H1 (cell line): ENCODE data around the gene BGN. TPM values are rescaled to one million over a fixed set of nuclear protein-coding genes. Genes with fewer than 3 reads are reported as not detected.

Experiments
- CTCF ChIA-PET: fragments of 300-600 bp; sonication (Branson Sonifier 250); formaldehyde crosslinking; loops from one replicate; lab custom pipeline; 2021; ENCODE audit not compliant: partially characterized antibody; lab: Charles Lee
- POLR2A ChIA-PET: fragments of 300-600 bp; sonication (Branson Sonifier 250); formaldehyde crosslinking; loops from one replicate; lab custom pipeline; 2021; ENCODE audit warnings: inconsistent platforms; ENCODE audit not compliant: partially characterized antibody; lab: Charles Lee
- DNase-seq, 2 experiments: peaks; one replicate each; pipeline versions ENCODE4 v3.0.0 to v3.0.0-alpha.2; 2010 to 2022; ENCODE audit warnings: low spot score in 2 of 2, low read depth in 1 of 2, mixed read lengths in 1 of 2
- FAIRE-seq: peaks from 2 replicates; lab custom pipeline; 2011; peaks lifted over from hg19 to GRCh38; lab: Jason Lieb, UNC
- H2AFZ ChIP-seq: 2 replicates; pipeline ENCODE4 v1.8.1; 2012; ENCODE audit warnings: low read length, inconsistent platforms
- H2AK5ac ChIP-seq: 2 replicates; pipeline ENCODE4 v1.6.1; 2013; ENCODE audit warnings: low read depth, low read length
- H2BK120ac ChIP-seq: replicated peaks from 2 replicates; pipeline ENCODE3; 2013; ENCODE audit warnings: low read depth, low read length, inconsistent platforms
- H2BK12ac ChIP-seq: 2 replicates; pipeline ENCODE4 v1.6.1; 2013; ENCODE audit warnings: low read depth, low read length
- H2BK15ac ChIP-seq: 2 replicates; pipeline ENCODE4 v1.6.1; 2013; ENCODE audit warnings: low read length
- H2BK20ac ChIP-seq: 2 replicates; pipeline ENCODE4 v1.6.1; 2013; ENCODE audit warnings: low read length
- H2BK5ac ChIP-seq: 2 replicates; pipeline ENCODE4 v1.6.1; 2013; ENCODE audit warnings: low read depth, low read length
- H3K14ac ChIP-seq: 2 replicates; pipeline ENCODE4 v1.6.1; 2013; ENCODE audit warnings: inconsistent platforms; ENCODE audit not compliant: insufficient read length
- H3K18ac ChIP-seq: 2 replicates; pipeline ENCODE4 v1.6.1; 2013; ENCODE audit warnings: low read length; ENCODE audit errors: extremely low read depth
- H3K23ac ChIP-seq: 2 replicates; pipeline ENCODE4 v1.6.1; 2013; ENCODE audit warnings: inconsistent platforms; ENCODE audit not compliant: insufficient read length
- H3K23me2 ChIP-seq: 2 replicates; pipeline ENCODE4 v1.6.1; 2013; ENCODE audit warnings: low read depth, low read length
- H3K27ac ChIP-seq: 2 replicates; pipeline ENCODE4 v1.6.1; 2011; ENCODE audit warnings: low read depth, low read length, inconsistent platforms
- H3K27me3 ChIP-seq, 4 experiments: replicated peaks in 1 of 4; 1 replicate in 1 of 4; 2 replicates in 3 of 4; pipeline versions ENCODE4 v1.6.1 to v1.8.1; 2011 to 2013; ENCODE audit warnings: low read length in 3 of 4, mild to moderate bottlenecking in 3 of 4, inconsistent platforms in 2 of 4, mixed read lengths in 2 of 4, moderate library complexity in 1 of 4; ENCODE audit not compliant: control insufficient read depth in 3 of 4, insufficient read depth in 3 of 4; ENCODE audit errors: extremely low read depth in 1 of 4
- H3K36me3 ChIP-seq, 4 experiments: 2 replicates each; pipeline versions ENCODE4 v1.6.1 to v1.8.1; 2011 to 2013; ENCODE audit warnings: mild to moderate bottlenecking in 4 of 4, low read length in 3 of 4, moderate library complexity in 2 of 4, control low read depth in 1 of 4, inconsistent platforms in 1 of 4; ENCODE audit not compliant: insufficient read depth in 4 of 4, control insufficient read depth in 2 of 4
- H3K4ac ChIP-seq: replicated peaks from 2 replicates; pipeline ENCODE3; 2013; ENCODE audit warnings: low read length, low read depth, mixed read lengths, inconsistent platforms; ENCODE audit not compliant: insufficient read length
- H3K4me1 ChIP-seq, 4 experiments: replicated peaks in 1 of 4; 1 replicate in 1 of 4; 2 replicates in 3 of 4; pipeline versions ENCODE4 v1.6.1 to v1.8.1; 2011 to 2013; ENCODE audit warnings: low read length in 3 of 4, inconsistent platforms in 2 of 4, mixed read lengths in 1 of 4; ENCODE audit not compliant: insufficient read depth in 4 of 4, control insufficient read depth in 3 of 4
- H3K4me2 ChIP-seq, 2 experiments: 2 replicates each; pipeline versions ENCODE4 v1.6.1 to v1.8.1; 2011 to 2013; ENCODE audit warnings: low read depth in 2 of 2, low read length in 2 of 2, control low read depth in 1 of 2, inconsistent platforms in 1 of 2, mild to moderate bottlenecking in 1 of 2; ENCODE audit not compliant: insufficient read depth in 1 of 2
- H3K4me3 ChIP-seq, 4 experiments: fragments of 200-600, 300-600 bp in 1 of 4; sonication (generic), shearing (Covaris generic), sonication (Bioruptor Twin) in 1 of 4; 2 replicates each; pipeline versions ENCODE4 v1.5.1 to v1.8.1; 2011 to 2016; ENCODE audit warnings: low read length in 4 of 4, low read depth in 3 of 4, control low read depth in 2 of 4, inconsistent platforms in 2 of 4, mild to moderate bottlenecking in 2 of 4, mixed read lengths in 1 of 4, moderate library complexity in 1 of 4; ENCODE audit not compliant: insufficient read depth in 2 of 4; ENCODE audit errors: extremely low read depth in 1 of 4
- H3K56ac ChIP-seq: replicated peaks from 2 replicates; pipeline ENCODE3; 2013; ENCODE audit warnings: low read depth, mild to moderate bottlenecking, mixed read lengths, low read length, inconsistent platforms; ENCODE audit not compliant: insufficient read length
- H3K79me1 ChIP-seq: 2 replicates; pipeline ENCODE4 v1.6.1; 2013; ENCODE audit warnings: low read depth, low read length, control low read depth
- H3K79me2 ChIP-seq, 2 experiments: 2 replicates each; pipeline versions ENCODE4 v1.6.1 to v1.8.1; 2012 to 2013; ENCODE audit warnings: low read length in 2 of 2, mild to moderate bottlenecking in 2 of 2, inconsistent platforms in 1 of 2; ENCODE audit not compliant: insufficient read depth in 2 of 2, control insufficient read depth in 1 of 2
- H3K9ac ChIP-seq, 4 experiments: replicated peaks in 1 of 4; 1 replicate in 1 of 4; 2 replicates in 3 of 4; pipeline versions ENCODE4 v1.6.1 to v1.8.1; 2011 to 2013; ENCODE audit warnings: low read depth in 3 of 4, low read length in 3 of 4, control low read depth in 2 of 4, mild to moderate bottlenecking in 2 of 4, moderate library complexity in 2 of 4, inconsistent platforms in 1 of 4; ENCODE audit errors: extremely low read depth in 1 of 4
- H3K9me3 ChIP-seq, 2 experiments: 2 replicates each; pipeline versions ENCODE4 v1.6.1 to v1.8.1; 2012 to 2013; ENCODE audit warnings: mild to moderate bottlenecking in 2 of 2, moderate library complexity in 2 of 2, control low read depth in 1 of 2, inconsistent platforms in 1 of 2, low read depth in 1 of 2, low read length in 1 of 2, mixed read lengths in 1 of 2; ENCODE audit not compliant: insufficient read depth in 2 of 2
- H4K20me1 ChIP-seq, 2 experiments: replicated peaks in 1 of 2; 2 replicates each; pipeline versions ENCODE3 to v1.8.1; 2011 to 2013; ENCODE audit warnings: inconsistent platforms in 2 of 2, low read length in 2 of 2, mild to moderate bottlenecking in 1 of 2; ENCODE audit not compliant: insufficient read depth in 2 of 2, control insufficient read depth in 1 of 2
- H4K5ac ChIP-seq: 2 replicates; pipeline ENCODE4 v1.6.1; 2013; ENCODE audit warnings: low read length, low read depth, mixed read lengths, inconsistent platforms; ENCODE audit not compliant: insufficient read length
- H4K8ac ChIP-seq: 2 replicates; pipeline ENCODE4 v1.8.0; 2013; ENCODE audit warnings: mild to moderate bottlenecking, moderate library complexity, low read length, inconsistent platforms; ENCODE audit not compliant: insufficient read depth; ENCODE audit errors: extremely low read depth
- H4K91ac ChIP-seq: replicated peaks from 2 replicates; pipeline ENCODE3; 2013; ENCODE audit warnings: low read length, mixed read lengths, inconsistent platforms; ENCODE audit not compliant: insufficient read length
- CBX5 ChIP-seq: fragments of 300-800, 300-1000 bp; sonication (generic); IDR thresholded peaks from 2 replicates; pipeline ENCODE4 v1.7.1; 2016; ENCODE audit warnings: antibody characterized with exemption, low read length, low read depth
- CEBPB ChIP-seq: IDR thresholded peaks from 2 replicates; pipeline ENCODE4 v1.6.1; 2012; ENCODE audit warnings: low read depth, low read length
- SIN3A ChIP-seq, 2 experiments: IDR thresholded peaks in 1 of 2; conservative IDR thresholded peaks in 1 of 2; 2 replicates each; pipeline ENCODE4 v1.6.1; 2011 to 2012; ENCODE audit warnings: low read length in 2 of 2, improper control_type of control experiment in 1 of 2, low read depth in 1 of 2, mild to moderate bottlenecking in 1 of 2
- SUZ12 ChIP-seq: fragments of 200-600 bp; sonication (generic); IDR thresholded peaks from 2 replicates; pipeline ENCODE4 v1.6.1; 2012; ENCODE audit warnings: mild to moderate bottlenecking, inconsistent platforms, low read length, moderate library complexity, mixed read lengths
- WGBS, 2 experiments: shearing (Covaris generic) in 1 of 2; methylation state at CpG; one replicate each; pipeline versions ENCODE4 v1.1.6 to v1.1.7; 2013 to 2015; ENCODE audit warnings: low lambda C conversion rate in 2 of 2, mixed read lengths in 2 of 2, inconsistent platforms in 1 of 2, low coverage in 1 of 2, missing lambda C conversion rate in 1 of 2; ENCODE audit not compliant: insufficient replicate concordance in 2 of 2, insufficient coverage in 1 of 2, insufficient read length in 1 of 2; ENCODE audit errors: extremely low coverage in 1 of 2, missing lambda C conversion rate in 1 of 2; 5-methylcytosine and 5-hydroxymethylcytosine counted together
- polyA plus RNA-seq, 7 experiments: library from polyadenylated mRNA; depleted of rRNA in 3 of 7; stranded (reverse) in 5 of 7; unstranded in 2 of 7; fragments of >200 nt in 5 of 7; fragments of 200-250 nt in 2 of 7; gene quantifications; 1 replicate in 5 of 7; 2 replicates in 1 of 7; 4 replicates in 1 of 7; pipeline versions ENCODE4 v1.2.1 to v1.2.3, GENCODE V29; 2011 to 2013; ENCODE audit warnings: missing spikeins in 2 of 7, mixed read lengths in 2 of 7
- total RNA-seq: library from RNA; stranded (reverse); fragmentation: NEBNext Ultra II Directional; extraction: Animal tissue kit (Norgen Biotek cat#: 25700); gene quantifications from 2 replicates; pipeline ENCODE4 v1.2.1, GENCODE V29; 2021
- TF ChIP-seq, protein P1 (sequence below): IDR thresholded peaks from 2 replicates; pipeline ENCODE4 v1.6.1; 2011; ENCODE audit warnings: low read depth, mild to moderate bottlenecking, low read length; ENCODE audit not compliant: insufficient read depth
- TF ChIP-seq, protein P2 (sequence below): IDR thresholded peaks from 2 replicates; pipeline ENCODE4 v1.6.1; 2011; ENCODE audit warnings: low read length, improper control_type of control experiment

BGN gene
- total and polyA plus RNA-seq, 2 of the 8 experiments (the other 6 are each of a cell fraction or from before 2014, with no cell fraction given): 1.8 to 2.4 TPM

DNA sequence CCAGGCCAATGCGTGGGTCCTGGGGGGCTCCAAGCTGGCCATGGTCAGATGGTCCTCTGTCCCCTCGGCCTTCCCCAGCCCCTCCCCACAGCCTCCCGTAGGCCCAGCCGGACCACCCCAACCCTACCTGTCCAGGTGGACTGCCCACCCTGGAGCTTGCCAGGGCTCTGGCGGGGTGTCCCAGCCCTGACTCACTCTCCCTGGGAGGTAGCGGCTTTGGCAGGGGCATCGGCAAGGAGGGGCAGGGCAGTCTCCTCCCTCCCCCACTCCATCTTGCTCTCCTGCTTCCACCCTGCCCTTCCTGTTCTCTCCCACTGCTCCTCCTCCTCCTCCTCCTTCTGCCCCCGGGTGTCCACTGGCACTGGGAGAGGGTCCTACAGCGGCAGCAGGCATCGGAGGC, 7.4 kb downstream of the BGN start:
- no peak overlapping the region for H2BK15ac ChIP-seq
- H3K4me2 ChIP-seq: no peak overlapping the region
- H3K23ac ChIP-seq: no peak overlapping the region
- H2BK120ac ChIP-seq: no peak overlapping the region
- peaks cover 0 to 4% of the 10 kb centered on the region in 2 experiments for H4K20me1 ChIP-seq
- H3K4me3 ChIP-seq: no peak overlapping the region
- H2AFZ ChIP-seq: no peak overlapping the region
- no peak for FAIRE-seq
- no peaks in the 10 kb centered on the region for H3K36me3 ChIP-seq
- no peaks in the 10 kb centered on the region for H3K9me3 ChIP-seq
- no peaks in the 10 kb centered on the region for H3K4me1 ChIP-seq
- POLR2A ChIA-PET: interaction anchor here (0.9 kb wide), 1 partner anchor 23 kb away, joined by 3 read pairs; no protein-coding TSS in a partner anchor
- H2BK5ac ChIP-seq: no peak overlapping the region
- H3K27me3 ChIP-seq: no peaks in the 10 kb centered on the region
- no peak overlapping the region for H4K91ac ChIP-seq
- H3K9ac ChIP-seq: no peak overlapping the region
- no peak overlapping the region for H3K4ac ChIP-seq
- no peak overlapping the region for H4K5ac ChIP-seq
- H4K8ac ChIP-seq: no peak overlapping the region
- no peak overlapping the region for H2BK20ac ChIP-seq
- H3K18ac ChIP-seq: no peak overlapping the region
- no peak overlapping the region for H3K14ac ChIP-seq
- TF ChIP-seq, protein P1, sequence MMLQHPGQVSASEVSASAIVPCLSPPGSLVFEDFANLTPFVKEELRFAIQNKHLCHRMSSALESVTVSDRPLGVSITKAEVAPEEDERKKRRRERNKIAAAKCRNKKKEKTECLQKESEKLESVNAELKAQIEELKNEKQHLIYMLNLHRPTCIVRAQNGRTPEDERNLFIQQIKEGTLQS: no peak
- TF ChIP-seq CEBPB (no peak), CBX5 (no peak), SIN3A (conservative IDR thresholded peaks at IDR 0.05 in 1 of 2, IDR thresholded peaks at IDR 0.05 in 1 of 2; ENCODE audit: low read depth in 1 of 2, low read length in 2 of 2) (no peak), SUZ12 (no peak)
- TF ChIP-seq, protein P2, sequence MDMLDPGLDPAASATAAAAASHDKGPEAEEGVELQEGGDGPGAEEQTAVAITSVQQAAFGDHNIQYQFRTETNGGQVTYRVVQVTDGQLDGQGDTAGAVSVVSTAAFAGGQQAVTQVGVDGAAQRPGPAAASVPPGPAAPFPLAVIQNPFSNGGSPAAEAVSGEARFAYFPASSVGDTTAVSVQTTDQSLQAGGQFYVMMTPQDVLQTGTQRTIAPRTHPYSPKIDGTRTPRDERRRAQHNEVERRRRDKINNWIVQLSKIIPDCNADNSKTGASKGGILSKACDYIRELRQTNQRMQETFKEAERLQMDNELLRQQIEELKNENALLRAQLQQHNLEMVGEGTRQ: no peak
- TF ChIP-seq, all 59 proteins: peak for 0
- H3K27ac ChIP-seq: no peak overlapping the region
- CTCF ChIA-PET: interaction anchor here (0.6 to 0.7 kb wide), 2 partner anchors 11 to 114 kb away, joined by 3 read pairs; no protein-coding TSS in a partner anchor
- peaks cover 2% of the 10 kb centered on the region; the same call in 1 of the 2 replicates for H3K23me2 ChIP-seq
- H2BK12ac ChIP-seq: no peak overlapping the region
- no peaks in the 10 kb centered on the region for H3K79me1 ChIP-seq
- H3K56ac ChIP-seq: no peak overlapping the region
- H2AK5ac ChIP-seq: no peak overlapping the region
- no peaks in the 10 kb centered on the region for H3K79me2 ChIP-seq
- DNase-seq: no peak
- 96% methylated on average over 4 of the region's 10 CpGs; no CpG with 5 or more reads in 1 of the 2 experiments for WGBS, 2 experiments
